ENCODE measurements around the gene KCNH3.

The KCNH3 gene

GRCh38 chr12:49538510-49539403, at the start of gene KCNH3:
KCNH3 (plus strand) TSS chr12:49539030; CDS start chr12:49539417, 387 bp downstream.
- H3K9ac ChIP-seq (ENCODE audit: low read depth, low read length, poor library complexity, severe bottlenecking), result peak within 1 kb of the TSS; percentile 26
- H3K36me3 ChIP-seq (ENCODE audit: insufficient read depth, low read length), result no peaks in the 10 kb centered on the region
- peak within 1 kb of the TSS; percentile 76 for H3K4me2 ChIP-seq (ENCODE audit: low read depth, low read length, poor library complexity, severe bottlenecking)
- no peaks in the 10 kb centered on the region for H3K9me3 ChIP-seq (ENCODE audit: insufficient read depth, low read depth, low read length)
- no peaks in the 10 kb centered on the region for H3K79me2 ChIP-seq (ENCODE audit: insufficient read depth, low read length)
- no peak for TF ChIP-seq CTCF (conservative IDR thresholded peaks at IDR 0.05; ENCODE audit: low read length)
- no peak for TF ChIP-seq EZH2phosphoT487 (IDR thresholded peaks at IDR 0.05; ENCODE audit: borderline replicate concordance)
- no peaks in the 10 kb centered on the region for H3F3A ChIP-seq (ENCODE audit: low read depth)
- peaks cover 5% of the 10 kb centered on the region for H3K4me1 ChIP-seq (ENCODE audit: insufficient read depth, low read length, poor library complexity, severe bottlenecking)
- H4K20me1 ChIP-seq (ENCODE audit: insufficient read depth, low read length, poor library complexity, severe bottlenecking), result no peaks in the 10 kb centered on the region
- H3K9me2 ChIP-seq (replicated peaks; ENCODE audit: low read depth, low read length), result no peaks in the 10 kb centered on the region
- peak within 1 kb of the TSS; percentile 65 for H3K4me3 ChIP-seq (ENCODE audit: low read length, poor library complexity, severe bottlenecking)
- peak within 1 kb of the TSS; percentile 61 for H2AFZ ChIP-seq (ENCODE audit: low read length)
- H3K27me3 ChIP-seq (ENCODE audit: insufficient read depth, low read length, poor library complexity, severe bottlenecking), result peaks cover 9% of the 10 kb centered on the region

GRCh38 chr12:49489154-49489553, 49.7 kb upstream of the KCNH3 start:
- no peak for TF ChIP-seq EZH2phosphoT487 (IDR thresholded peaks at IDR 0.05; ENCODE audit: borderline replicate concordance)
- TF ChIP-seq CTCF (conservative IDR thresholded peaks at IDR 0.05; ENCODE audit: low read length), result no peak
- Histone ChIP-seq H3K27me3 (ENCODE audit: insufficient read depth, low read length, poor library complexity, severe bottlenecking) (no peaks in the 10 kb centered on the region), H3F3A (ENCODE audit: low read depth) (no peaks in the 10 kb centered on the region), H4K20me1 (ENCODE audit: insufficient read depth, low read length, poor library complexity, severe bottlenecking) (peaks cover 3% of the 10 kb centered on the region), H3K9me2 (replicated peaks; ENCODE audit: low read depth, low read length) (no peaks in the 10 kb centered on the region), H3K79me2 (ENCODE audit: insufficient read depth, low read length) (no peaks in the 10 kb centered on the region), H3K4me1 (ENCODE audit: insufficient read depth, low read length, poor library complexity, severe bottlenecking) (peaks cover 7% of the 10 kb centered on the region), H2AFZ (ENCODE audit: low read length) (no peak overlapping the region), H3K9ac (ENCODE audit: low read depth, low read length, poor library complexity, severe bottlenecking) (no peak overlapping the region), H3K4me2 (ENCODE audit: low read depth, low read length, poor library complexity, severe bottlenecking) (no peak overlapping the region), H3K9me3 (ENCODE audit: insufficient read depth, low read depth, low read length) (no peaks in the 10 kb centered on the region), H3K36me3 (ENCODE audit: insufficient read depth, low read length) (peaks cover 33% of the 10 kb centered on the region; the same call in 1 of the 2 replicates), H3K4me3 (ENCODE audit: low read length, poor library complexity, severe bottlenecking) (no peak overlapping the region)

- Histone ChIP-seq H3K27me3 (ENCODE audit: insufficient read depth, low read length, poor library complexity, severe bottlenecking) (no peaks in the 10 kb centered on the region), H3K4me2 (ENCODE audit: low read depth, low read length, poor library complexity, severe bottlenecking) (no peak overlapping the region), H3K79me2 (ENCODE audit: insufficient read depth, low read length) (no peaks in the 10 kb centered on the region), H3F3A (ENCODE audit: low read depth) (no peaks in the 10 kb centered on the region), H3K9me3 (ENCODE audit: insufficient read depth, low read depth, low read length) (no peaks in the 10 kb centered on the region), H3K36me3 (ENCODE audit: insufficient read depth, low read length) (peaks cover 32% of the 10 kb centered on the region; the same call in 1 of the 2 replicates), H3K9ac (ENCODE audit: low read depth, low read length, poor library complexity, severe bottlenecking) (no peak overlapping the region), H3K4me3 (ENCODE audit: low read length, poor library complexity, severe bottlenecking) (no peak overlapping the region), H4K20me1 (ENCODE audit: insufficient read depth, low read length, poor library complexity, severe bottlenecking) (peaks cover 3% of the 10 kb centered on the region), H3K9me2 (replicated peaks; ENCODE audit: low read depth, low read length) (no peaks in the 10 kb centered on the region), H3K4me1 (ENCODE audit: insufficient read depth, low read length, poor library complexity, severe bottlenecking) (peaks cover 7% of the 10 kb centered on the region), H2AFZ (ENCODE audit: low read length) (no peak overlapping the region)
- TF ChIP-seq EZH2phosphoT487 (IDR thresholded peaks at IDR 0.05; ENCODE audit: borderline replicate concordance) (no peak), CTCF (conservative IDR thresholded peaks at IDR 0.05; ENCODE audit: low read length) (no peak)
Observed at GRCh38 chr12:49489720-49490119, 49.1 kb upstream of the KCNH3 start.
